GM19324 (cell line): ENCODE data around the gene OTUD5.
A peak's percentile ranks its signal among the peaks of the same experiment; 100 is the strongest.

ENCODE experiments used
- ATAC-seq: cut with Tn5 transposase; IDR thresholded peaks from one replicate; pipeline ENCODE4 v1.9.1; 2021; ENCODE audit warnings: mild to moderate bottlenecking, moderate library complexity; ENCODE audit not compliant: unreplicated experiment, low FRiP score

The OTUD5 gene

DNA sequence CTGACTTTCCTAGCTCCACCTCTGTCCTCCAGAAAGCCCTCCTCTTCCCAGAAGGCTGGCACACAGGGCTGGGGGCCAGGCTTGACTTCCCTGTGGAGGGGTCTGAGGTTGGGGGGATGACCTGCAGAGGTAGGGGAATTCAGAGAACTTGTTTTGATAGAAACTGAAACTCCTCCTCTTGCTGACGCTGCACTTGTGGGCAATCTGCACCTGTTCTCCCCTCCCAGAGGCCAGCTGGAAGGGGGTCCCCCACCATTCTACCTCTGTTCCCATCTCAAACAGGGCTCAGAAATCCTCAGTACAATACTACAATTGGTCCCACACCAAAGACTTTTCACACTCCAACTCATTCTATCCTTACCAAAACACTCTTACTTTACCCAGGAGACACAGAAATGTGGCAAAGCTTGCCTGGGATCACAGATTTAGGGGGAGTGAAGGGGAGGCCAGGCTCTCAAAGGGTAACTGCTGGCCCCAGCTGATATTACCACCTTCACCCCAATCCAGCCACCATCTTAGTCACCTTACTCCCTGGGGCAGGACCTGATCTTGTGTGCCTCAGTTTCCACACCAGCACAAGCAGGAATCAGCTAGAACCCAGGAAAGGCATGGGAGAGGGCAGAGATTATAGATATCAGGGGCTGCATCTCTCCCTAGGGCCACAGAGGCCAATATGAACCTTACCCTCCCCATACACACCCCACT is 18.5 kb downstream of the OTUD5 start:
- peak; percentile 59 for ATAC-seq

DNA sequence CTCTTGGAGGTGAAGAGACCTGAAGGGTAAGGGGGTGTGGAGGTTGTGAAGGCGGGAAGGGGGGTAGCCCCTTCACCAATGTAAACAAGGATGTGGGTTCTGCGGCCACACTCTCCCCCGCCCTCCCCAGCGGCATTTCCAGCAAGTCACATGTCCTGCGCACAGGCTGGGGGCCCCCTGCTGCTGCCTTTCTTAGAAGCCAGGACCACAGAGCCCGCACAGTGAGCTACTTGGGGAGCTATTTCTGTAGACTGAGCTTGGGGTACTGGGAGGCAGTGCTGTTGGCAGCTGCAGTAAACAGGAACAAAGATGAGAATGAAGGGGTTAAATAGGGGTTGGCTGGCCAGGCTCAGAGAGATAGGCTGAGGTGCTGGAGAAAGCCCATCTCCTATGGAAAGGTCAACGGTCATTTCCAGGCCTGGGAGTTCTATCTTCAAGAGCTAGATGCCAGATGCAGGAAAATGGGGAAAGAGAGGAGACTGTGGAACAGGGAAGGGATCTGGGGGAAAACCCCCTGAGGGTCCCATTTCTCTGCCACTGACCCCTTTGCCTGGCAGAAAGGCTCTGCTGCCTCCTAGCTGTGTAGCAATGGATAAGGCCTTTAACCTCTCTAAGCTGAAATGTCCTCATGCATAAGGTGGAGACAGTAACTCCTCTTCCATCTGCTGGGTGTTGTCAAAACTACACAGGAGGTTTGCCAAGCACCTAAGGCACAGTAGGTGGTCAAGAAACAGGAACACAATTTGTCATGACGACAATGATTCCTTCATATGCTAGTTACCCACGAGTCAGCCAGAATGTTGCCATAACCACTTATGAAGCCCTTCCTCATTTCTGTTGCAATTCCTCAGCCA is 20.1 kb downstream of the OTUD5 start:
- ATAC-seq, result peak; percentile 67

DNA sequence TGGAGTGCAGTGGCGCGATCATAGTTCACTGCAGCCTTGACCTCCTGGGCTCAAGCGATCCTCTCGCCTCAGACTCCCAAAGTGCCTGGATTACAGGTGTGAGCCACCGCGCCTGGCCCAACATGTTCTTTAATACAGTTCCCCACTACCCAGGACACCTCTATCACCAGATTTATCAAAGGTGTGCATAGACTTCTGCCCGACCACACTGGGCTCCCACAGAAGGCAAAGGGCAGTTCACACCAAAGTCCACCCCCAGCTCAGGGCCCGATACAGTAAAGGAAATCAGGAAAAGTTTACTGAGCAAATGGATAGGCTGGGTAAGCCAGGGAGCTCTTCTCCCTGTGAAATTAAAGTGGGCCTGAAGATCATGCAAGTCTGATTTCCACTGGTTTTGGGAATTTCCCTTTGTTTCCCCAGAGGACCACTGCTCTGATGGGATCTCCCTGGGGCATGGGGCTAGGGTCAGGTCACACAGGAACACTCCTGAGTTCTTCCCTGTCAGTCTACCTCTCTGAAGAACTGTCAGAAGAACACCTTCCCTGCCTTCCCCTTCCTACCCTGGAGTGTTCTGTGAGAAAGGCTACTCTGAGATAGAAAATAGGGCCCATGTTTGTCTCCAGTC is 20.9 kb downstream of the OTUD5 start:
- ATAC-seq, result no peak

DNA sequence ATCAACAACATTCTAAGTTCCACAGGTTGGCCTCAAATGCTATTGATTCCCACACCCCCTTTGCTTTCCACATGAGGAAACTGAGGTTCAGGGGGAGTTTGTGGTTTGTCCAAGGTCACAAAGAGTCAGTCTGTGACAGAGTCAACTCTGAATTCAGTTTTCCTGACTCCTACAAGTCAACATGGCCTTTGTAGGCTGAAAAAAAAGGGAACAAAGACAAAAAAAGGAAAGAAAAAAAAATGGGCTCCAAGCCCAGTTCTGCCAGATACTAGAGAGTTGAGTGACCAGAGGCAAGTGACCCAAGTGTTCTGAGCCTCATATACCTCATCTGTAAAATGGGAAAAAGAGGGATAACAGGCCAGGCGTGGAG is 22.1 kb downstream of the OTUD5 start:
- ATAC-seq, result no peak

DNA sequence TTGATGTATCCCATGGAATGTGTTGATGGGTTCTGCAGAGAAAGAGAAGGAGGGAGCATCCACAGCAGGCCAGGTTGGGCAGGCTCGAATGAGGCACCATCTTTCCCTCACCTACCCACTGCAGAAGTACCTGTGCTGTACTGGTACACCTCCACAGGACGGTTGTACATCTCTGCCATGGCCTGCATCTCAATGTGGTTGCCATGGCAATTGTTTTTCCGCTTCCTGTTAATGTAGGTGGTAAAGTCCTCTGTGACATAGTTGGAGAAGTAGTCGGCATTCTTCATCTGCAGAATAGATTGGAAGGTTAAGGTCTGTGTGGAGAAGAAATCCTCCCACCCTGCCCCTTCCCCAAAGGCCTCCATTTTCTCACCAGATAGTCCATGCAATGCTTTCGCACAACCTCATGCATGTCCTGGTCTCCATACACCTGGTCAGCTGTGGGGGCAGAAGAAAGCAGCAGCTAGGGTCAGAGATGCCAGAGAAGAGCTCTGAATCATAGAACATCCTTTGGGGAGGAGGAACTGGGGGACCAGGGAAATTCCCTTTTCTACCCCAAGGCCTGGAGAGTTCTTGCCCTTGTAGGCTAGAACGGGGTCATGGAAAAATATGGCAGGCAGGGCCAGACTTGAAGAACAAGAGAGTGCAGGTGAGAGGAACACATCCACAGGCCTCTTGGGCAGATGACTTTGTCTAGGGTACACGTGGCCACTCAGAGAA is 22.7 kb downstream of the OTUD5 start:
- ATAC-seq, result no peak

DNA sequence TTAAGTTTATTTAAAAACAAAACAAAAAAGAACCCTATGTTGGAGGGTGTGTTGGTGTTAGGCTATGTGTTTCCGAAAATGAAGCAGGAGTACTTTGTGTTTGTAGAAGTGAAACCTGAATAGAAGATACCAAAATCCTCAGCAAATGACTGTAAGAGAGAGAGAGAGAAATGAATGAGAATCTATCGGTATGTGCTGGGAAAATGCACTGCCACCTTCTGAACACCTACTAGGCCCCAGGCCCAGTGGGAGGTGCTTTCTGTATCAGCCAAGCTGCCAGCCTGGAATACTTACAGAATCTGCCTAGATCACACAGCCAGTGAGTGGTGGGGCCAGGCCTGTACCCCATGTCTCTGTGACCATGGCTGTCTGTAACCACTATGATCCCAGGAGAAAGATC is 23.6 kb downstream of the OTUD5 start:
- ATAC-seq, result no peak

DNA sequence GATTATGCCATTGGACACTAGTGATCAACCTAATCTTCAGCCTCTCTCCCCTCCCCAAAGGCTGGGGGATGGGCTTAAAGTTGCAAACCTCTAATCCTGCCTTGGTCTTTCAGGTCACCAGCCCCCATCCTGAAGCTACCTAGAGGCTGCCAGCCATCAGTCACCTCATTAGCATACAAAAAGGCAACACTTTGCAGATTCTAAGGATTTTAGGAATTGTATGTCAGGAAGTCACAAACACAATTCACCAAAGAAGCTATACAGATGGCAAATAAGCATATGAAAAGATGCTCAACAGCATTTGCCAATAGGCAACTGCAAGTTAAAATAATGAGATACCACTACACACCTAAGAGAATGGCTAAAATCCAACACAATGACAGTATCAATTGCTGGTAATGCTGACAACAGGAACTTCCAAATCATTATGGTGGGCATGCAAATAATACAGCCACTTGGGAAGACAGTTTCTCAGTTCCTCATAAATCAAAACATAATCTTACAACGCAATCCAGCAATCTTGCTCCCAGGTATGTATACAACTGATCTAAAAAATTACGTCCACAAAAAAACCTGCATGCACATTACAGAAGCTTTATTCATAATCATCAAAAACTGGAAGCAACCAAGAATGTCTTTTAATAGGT is 29.5 kb downstream of the OTUD5 start:
- ATAC-seq, result no peak

DNA sequence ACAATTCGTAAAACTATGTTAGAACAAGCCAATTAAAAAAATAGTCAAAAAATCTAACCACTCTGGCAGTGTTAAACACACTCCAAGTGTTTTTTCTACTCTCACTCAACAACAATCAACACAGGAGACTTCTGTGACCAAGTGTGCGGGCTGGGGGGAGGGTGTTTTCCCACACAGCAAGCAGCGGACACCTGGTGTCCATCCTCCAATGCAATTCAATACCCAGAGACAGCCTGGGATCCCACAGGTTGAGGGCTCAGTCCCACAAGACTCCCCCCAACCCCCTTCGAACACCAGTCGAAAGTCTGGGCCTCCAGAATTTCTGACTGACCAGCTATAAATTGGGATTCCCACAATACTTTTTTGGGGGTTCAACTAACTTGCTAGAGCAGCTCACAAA is 30.3 kb downstream of the OTUD5 start:
- no peak for ATAC-seq

DNA sequence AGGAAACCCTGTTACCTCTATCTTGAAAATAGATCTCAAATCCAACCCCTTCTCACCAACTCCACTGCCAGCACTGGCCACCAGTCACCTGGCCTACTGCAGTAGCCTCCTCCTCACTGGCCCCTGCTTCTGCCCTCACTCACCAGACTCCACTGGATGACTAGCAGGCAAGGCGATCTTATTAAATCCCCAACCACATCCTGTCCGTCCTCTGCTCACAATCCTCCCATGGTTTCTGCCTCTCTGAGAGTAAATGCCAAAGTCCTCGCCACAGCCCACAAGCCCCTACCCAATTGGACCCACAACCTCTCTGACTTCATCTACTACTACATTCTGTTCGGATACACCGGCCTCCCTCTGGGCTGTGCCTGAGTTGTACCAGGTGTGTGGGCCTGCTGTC is 33.1 kb downstream of the OTUD5 start:
- ATAC-seq, result no peak

DNA sequence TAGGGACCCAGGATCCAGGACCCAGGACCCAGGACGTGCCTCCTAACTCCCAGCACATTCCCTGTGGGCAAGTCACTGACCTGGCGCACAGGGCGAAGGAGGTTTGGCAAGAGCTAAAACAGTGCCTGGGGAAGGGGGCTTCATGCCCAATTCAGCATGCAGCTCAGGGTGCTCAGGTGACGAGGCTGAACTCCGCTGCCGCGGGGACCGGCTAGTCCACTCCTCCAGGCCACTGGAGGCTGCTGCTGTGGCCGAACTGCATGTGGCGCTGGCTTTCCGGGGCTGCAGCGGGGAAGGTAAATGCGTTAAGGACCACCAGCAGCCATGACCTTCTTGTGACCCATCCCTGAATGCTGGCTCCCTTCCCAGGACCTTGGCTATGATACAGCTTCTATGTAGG is 33.6 kb downstream of the OTUD5 start:
- ATAC-seq, result no peak

DNA sequence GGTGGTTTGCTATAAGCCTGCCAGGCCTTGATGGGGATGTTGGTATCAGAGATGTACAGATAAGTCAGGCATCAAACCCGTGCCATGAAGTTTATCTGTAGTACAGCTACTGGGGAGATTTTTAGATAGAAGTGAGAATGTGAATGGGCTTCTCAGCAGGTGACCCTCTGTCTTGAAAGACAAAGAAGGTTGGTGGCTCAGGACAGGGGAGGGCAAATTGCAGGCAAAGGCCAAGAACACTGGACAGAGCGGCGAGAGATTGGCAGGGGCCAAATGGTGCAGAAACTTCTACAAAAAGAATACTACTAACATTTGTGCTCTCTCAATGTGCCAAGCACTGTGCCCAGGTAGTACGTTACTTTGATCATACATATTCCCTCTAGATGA is 36.7 kb downstream of the OTUD5 start:
- ATAC-seq, result no peak

DNA sequence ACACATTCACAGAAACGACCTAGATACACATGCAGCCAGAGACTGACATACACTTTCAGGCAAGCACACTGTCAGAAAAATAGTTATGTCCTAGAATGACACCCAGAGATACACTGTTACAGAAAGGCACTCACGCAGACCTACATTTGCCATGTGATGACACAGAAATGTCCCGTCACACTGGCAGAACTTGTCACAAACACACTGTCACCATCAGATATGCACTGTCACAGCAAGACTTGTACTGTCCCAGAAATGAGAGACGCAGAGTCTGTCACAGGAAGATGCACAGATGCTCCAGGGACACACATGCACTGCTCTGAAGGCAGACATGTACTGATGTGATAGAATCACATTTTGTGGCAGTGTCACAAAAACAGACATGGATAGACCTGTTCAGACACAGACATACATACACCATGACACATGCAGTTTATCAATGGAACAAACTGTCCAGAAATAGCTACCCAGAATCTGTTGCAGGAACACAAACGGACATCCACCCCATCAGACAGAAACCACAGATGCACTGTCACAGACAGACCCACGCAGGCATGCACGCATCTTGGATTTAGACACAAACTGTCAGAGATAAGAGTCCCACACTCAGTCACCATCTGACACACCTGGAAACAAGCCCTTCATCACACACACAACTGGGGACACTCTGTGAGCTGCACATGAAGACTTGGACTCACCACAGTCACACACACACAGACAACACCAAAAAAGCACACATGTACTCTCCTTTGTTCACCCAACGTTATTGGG is 37.3 kb downstream of the OTUD5 start:
- no peak for ATAC-seq

DNA sequence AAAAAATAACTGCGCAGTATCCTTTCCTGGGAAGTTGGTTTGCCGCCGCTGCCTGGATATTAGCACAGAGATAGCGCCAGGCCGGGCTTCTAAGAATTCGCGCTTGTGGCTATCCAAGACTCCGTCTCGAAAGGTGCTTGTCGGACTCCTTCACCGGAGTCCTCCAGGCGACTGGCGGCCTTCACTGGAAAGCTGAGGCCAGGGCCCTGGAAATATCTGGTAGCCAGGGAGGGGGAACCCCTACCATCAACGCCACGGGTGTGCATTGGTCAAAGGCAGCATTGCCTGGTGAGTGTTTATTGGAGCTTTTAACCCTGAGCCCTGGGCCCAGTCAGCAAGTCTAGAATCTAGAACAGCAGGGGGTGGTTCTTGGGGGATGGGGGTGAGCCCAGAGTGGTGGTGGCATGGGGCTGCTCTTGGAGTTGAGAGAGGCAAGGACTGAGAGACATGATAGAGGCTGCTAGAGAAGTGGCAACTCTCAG is 38.0 kb downstream of the OTUD5 start:
- no peak for ATAC-seq

DNA sequence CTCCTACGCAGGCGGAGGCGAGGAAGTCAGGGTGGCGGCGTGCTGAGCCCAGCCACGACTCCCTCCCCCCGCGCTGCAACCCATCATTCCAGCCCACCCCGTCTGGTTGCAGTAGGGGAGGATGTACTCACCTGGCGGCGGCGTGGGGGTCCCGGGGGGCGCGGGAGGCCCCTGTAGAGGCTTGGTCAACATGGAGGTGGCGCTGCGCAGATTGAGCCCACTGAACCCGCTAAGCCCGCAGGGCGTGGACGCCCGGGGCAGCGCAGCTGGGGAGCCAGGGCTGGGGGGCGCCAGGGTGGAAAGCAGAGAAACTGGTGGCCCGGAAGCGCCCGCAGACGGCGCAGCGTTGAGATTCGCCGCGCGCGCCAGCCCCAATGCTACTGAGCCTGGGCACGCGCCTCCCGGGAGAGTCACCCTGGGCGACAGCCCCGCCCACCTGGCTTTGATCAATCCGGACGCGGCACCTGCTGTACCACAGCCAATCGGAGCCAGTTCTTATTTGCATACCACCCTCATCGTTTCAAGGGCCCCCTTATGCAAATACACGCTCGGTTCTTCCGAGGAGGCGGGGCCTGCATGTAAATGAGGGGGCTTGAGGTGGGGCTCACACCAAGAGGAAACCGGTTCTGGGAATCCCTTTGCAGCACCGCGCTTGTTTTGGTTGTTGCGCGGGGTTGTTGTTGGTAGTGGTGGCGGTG is 38.6 kb downstream of the OTUD5 start, which contains the start of gene PIM2:
Gene PIM2, minus strand, starts transcription at position 382 of the 698 bp plus-strand sequence. Its CDS starts 190 bp downstream, at position 192.
- peak; percentile 76 for ATAC-seq

DNA sequence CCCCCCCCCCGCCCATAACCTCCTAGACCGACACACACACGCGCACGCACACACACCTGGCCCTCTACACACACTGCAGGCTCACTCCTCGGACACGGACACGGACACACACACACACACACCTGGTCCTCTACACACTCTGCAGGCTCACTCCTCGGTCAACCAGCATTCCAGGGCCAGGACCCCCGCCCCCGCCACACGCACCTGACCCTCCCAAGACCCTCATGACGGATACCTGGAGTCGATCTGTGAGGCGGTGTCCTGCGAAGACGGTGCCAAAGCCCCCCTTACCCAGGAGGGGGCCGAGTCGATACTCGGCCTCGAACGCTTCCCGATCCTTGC is 39.1 kb downstream of the OTUD5 start:
- ATAC-seq, result no peak

DNA sequence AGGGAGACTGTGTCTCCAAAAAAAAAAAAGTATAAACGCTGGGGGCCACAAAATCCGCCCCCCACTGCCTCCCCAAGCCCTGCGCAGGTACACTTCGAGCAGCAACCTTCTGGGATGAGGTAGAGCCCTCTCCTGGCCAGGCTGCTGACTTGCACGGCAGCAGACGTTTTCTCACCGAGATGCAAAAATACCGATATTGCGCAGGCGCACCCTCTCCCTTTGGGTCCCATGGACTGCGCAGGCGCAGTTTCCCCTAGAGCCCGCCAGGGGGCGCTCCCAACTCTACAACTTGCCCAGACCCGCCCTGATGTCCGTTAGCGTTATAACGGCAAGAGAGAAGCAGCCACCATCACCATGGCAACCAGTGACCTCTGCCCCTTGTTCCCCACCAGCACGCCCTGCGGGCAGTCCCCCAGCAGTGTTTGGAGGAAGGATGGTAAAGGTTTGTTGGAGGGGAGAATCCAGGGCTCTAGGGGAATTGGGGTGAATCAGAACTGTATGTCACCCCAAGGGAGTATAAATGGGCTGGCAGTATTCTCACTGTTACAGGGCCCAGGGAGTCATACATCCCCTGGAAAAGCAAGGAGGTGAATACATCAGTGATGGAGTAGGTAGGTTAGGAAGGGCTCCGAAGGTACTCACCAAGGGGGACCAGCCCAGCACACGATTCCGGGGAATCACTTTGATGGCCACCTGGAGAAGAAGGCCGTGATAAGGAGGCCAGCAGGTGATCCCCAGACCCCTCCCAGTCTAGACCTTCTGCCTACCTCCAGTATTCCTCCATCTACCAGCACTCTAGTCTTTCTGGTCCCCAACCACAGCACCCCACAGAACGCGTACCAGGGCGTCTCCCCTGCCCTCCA is 40.0 kb downstream of the OTUD5 start:
- ATAC-seq, result peak; percentile 32

DNA sequence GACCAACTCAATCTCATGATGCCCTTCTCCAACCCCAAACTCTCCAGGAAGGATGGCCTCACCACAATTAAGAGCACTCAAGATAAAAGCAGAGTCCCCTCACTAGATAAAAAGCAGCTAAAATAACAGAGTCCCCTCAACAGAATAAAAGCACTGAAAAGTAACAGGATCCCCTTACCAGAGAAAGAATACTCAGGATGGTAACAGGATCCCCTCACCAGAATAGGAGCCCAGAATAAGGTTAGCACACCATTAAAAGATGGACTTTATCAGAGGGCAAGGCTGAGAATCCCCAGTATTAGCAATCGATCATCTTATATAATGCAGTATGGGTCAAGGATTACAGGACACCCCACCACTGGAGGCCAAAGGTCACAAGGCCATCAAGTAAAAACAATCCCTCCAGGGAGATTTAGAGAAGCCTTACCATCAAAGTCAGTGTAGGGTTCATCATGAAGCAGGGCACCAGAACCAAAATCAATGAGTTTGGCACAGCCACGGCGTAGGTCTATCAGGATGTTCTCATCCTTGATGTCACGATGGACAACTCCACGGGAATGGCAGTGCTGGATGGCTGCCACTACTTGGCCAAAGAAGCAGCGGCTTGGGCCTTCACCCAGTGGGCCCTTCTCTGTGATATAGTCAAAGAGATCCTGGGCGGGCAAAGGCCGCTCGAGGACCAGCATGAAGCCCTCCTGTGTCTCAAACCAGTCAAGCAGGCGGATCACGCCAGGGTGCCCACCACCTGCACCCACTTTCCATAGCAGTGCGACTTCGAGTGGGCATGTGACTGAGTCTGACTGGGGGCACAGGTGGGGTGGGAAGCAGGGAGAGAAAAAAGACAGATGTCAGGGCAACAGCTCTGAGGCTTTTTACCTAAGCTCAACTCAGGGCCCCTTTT is 42.6 kb downstream of the OTUD5 start:
- ATAC-seq, result no peak
